Breast epithelium (tissue), 4 donors: ENCODE results near the gene STARD3NL. TPM values are rescaled to one million over a fixed set of nuclear protein-coding genes. Genes with fewer than 3 reads are reported as not detected.
"Not testable (repeated sequence)": the region's sequence is repeated elsewhere in the genome, so short reads cannot be mapped to it uniquely, and the experiment has no call there.

Experiments
- DNase-seq, 2 donors: peaks; one replicate each; pipeline ENCODE4 v3.0.0-alpha.2; 2019; ENCODE audit warnings: low spot score in 2 of 2
- H3K27ac ChIP-seq, 2 donors: fragments of 200-600 bp; sonication (generic) in 1 of 2; one replicate each; pipeline ENCODE4 v1.5.1; 2016 to 2019; ENCODE audit warnings: mild to moderate bottlenecking in 1 of 2
- H3K27me3 ChIP-seq, 2 donors: fragments of 200-600 bp; sonication (generic) in 1 of 2; one replicate each; pipeline versions ENCODE4 v1.5.1 to v1.6.0; 2017 to 2019; ENCODE audit warnings: control low read depth in 1 of 2, mild to moderate bottlenecking in 1 of 2
- H3K36me3 ChIP-seq: fragments of 200-600 bp; one replicate; pipeline ENCODE4 v1.5.1; 2019
- H3K4me1 ChIP-seq, 2 donors: fragments of 200-600 bp; sonication (generic); one replicate each; pipeline ENCODE4 v1.5.1; 2016 to 2019; ENCODE audit warnings: control low read depth in 1 of 2
- H3K4me3 ChIP-seq, 3 donors: fragments of 200-600 bp; sonication (generic); 1 replicate in 2 of 3; 2 replicates in 1 of 3; pipeline ENCODE4 v1.5.1; 2016 to 2019; ENCODE audit warnings: mild to moderate bottlenecking in 3 of 3, moderate library complexity in 2 of 3
- H3K9me3 ChIP-seq, 2 donors: fragments of 200-600 bp; sonication (generic) in 1 of 2; one replicate each; pipeline ENCODE4 v1.5.1; 2016 to 2019; ENCODE audit warnings: control low read depth in 1 of 2
- POLR2A ChIP-seq: fragments of 450-650 bp; IDR thresholded peaks from one replicate; pipeline ENCODE4 v1.6.1; 2016; ENCODE audit warnings: antibody characterized with exemption, mild to moderate bottlenecking, moderate library complexity
- POLR2AphosphoS5 ChIP-seq, 3 donors: sonication (generic); formaldehyde crosslinking; IDR thresholded peaks; one replicate each; pipeline ENCODE4 v1.6.1; 2017; ENCODE audit warnings: antibody characterized with exemption in 3 of 3
- intact Hi-C: fragments of 100-400 bp; cut with DNase I; formaldehyde crosslinking; loops from one replicate; pipeline ENCODE4 v1.15.1; 2023; ENCODE audit warnings: low total_unique reads
- total RNA-seq, 3 donors: library from RNA; depleted of rRNA; stranded (reverse); fragments of >200 nt; gene quantifications; one replicate each; pipeline ENCODE4 v1.1.0, GENCODE V29; 2016
- TF ChIP-seq, protein P1 (sequence below), 3 donors: fragments of 450-650 bp; IDR thresholded peaks; one replicate each; pipeline ENCODE4 v1.5.1; 2016 to 2017; ENCODE audit warnings: antibody characterized with exemption in 3 of 3, mild to moderate bottlenecking in 3 of 3, moderate library complexity in 3 of 3

STARD3NL gene
- total RNA-seq, 3 donors from 2014 or later = 36.8 to 42.9 (median 42.6) TPM

DNA sequence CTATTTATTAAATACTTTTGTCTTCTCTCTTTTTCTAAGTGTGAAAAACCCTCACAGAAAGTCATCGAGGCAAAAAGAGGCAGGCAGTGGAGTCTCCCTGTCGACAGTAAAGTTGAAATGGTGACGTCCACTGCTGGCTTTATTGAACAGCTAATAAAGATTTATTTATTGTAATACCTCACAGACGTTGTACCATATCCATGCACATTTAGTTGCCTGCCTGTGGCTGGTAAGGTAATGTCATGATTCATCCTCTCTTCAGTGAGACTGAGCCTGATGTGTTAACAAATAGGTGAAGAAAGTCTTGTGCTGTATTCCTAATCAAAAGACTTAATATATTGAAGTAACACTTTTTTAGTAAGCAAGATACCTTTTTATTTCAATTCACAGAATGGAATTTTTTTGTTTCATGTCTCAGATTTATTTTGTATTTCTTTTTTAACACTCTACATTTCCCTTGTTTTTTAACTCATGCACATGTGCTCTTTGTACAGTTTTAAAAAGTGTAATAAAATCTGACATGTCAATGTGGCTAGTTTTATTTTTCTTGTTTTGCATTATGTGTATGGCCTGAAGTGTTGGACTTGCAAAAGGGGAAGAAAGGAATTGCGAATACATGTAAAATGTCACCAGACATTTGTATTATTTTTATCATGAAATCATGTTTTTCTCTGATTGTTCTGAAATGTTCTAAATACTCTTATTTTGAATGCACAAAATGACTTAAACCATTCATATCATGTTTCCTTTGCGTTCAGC is 52.0 kb downstream of the STARD3NL start:
- intact Hi-C loops = no loop called here
- no peak for DNase-seq
- Histone ChIP-seq H3K4me1 (no peaks in the 10 kb centered on the region), H3K4me3 (no peak overlapping the region), H3K36me3 (no peaks in the 10 kb centered on the region), H3K27me3 (no peaks in the 10 kb centered on the region), H3K27ac (no peak overlapping the region), H3K9me3 (no peaks in the 10 kb centered on the region)
- TF ChIP-seq, protein P1, sequence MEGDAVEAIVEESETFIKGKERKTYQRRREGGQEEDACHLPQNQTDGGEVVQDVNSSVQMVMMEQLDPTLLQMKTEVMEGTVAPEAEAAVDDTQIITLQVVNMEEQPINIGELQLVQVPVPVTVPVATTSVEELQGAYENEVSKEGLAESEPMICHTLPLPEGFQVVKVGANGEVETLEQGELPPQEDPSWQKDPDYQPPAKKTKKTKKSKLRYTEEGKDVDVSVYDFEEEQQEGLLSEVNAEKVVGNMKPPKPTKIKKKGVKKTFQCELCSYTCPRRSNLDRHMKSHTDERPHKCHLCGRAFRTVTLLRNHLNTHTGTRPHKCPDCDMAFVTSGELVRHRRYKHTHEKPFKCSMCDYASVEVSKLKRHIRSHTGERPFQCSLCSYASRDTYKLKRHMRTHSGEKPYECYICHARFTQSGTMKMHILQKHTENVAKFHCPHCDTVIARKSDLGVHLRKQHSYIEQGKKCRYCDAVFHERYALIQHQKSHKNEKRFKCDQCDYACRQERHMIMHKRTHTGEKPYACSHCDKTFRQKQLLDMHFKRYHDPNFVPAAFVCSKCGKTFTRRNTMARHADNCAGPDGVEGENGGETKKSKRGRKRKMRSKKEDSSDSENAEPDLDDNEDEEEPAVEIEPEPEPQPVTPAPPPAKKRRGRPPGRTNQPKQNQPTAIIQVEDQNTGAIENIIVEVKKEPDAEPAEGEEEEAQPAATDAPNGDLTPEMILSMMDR (IDR thresholded peaks at IDR 0.05) = no peak
- TF ChIP-seq POLR2A (no peak), POLR2AphosphoS5 (IDR thresholded peaks at IDR 0.05) (no peak)

DNA sequence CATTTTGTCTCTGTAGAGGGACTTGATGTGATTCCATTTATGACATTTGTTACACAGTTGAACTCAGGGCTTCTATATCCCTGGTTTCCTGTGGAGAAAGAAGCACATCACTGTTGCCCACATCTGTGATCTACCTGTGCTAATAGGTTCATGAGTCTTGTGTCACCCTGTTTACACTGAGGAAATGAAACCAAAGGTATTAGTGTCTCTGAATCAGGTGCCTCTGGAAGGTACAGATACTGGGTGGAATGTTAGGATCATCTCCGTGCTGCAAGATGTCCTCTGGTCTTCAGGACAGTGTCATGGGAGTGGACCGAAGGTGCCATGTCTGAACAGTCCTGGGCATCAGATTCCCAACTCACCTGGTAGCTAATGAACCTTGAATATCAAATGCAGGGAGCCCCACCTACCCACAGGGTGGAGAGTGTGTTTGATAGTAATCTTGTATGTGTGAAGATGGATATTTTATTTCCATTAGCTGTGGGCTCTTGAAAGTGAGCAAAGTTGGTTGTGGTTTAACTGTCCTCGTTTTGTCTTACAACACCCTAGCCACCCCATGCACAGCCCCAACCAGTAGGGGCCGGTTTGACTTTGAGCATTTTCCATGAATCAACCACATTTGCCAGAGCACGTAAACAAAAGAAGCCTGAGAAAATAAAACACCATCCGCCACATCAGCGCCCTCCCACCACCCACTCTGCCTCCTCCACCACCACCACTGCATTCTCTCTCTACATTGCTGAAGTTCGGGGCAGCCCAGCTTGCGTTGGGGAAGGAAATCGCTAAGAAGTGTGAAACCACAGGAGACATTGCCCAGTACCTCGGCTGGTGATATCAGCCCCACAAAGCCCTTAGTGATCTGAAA is 54.7 kb downstream of the STARD3NL start:
- no peaks in the 10 kb centered on the region for H3K4me1 ChIP-seq
- no peak overlapping the region for H3K27ac ChIP-seq
- intact Hi-C loops = no loop called here
- TF ChIP-seq, protein P1 (IDR thresholded peaks at IDR 0.05) = no peak
- TF ChIP-seq POLR2A (no peak), POLR2AphosphoS5 (IDR thresholded peaks at IDR 0.05) (no peak)
- H3K36me3 ChIP-seq = no peaks in the 10 kb centered on the region
- no peak overlapping the region for H3K4me3 ChIP-seq
- no peaks in the 10 kb centered on the region for H3K9me3 ChIP-seq
- DNase-seq = peak in 1 of 2 donors; percentile 24
- H3K27me3 ChIP-seq = no peaks in the 10 kb centered on the region

DNA sequence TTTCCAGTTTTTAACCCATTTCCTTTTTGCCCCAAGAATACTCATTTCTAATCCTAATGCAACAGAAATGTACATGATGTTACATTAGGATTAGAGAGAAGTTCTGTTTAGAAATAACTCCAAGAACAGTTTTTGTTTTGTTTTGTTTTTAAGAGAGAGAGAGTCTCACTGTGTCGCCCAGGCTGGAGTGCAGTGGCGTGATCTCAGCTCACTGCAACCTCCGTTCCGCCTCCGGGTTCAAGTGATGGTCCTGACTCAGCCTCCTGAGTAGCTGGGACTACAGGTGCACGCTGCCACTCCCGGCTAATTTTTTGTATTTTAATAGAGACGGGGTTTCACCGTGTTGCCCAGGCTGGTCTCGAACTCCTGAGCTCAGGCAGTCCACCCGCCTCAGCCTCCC is 56.7 kb downstream of the STARD3NL start:
- H3K9me3 ChIP-seq, H3K27me3 ChIP-seq, H3K36me3 ChIP-seq, H3K4me3 ChIP-seq, DNase-seq, H3K27ac ChIP-seq, H3K4me1 ChIP-seq, intact Hi-C loops: not testable (repeated sequence)

DNA sequence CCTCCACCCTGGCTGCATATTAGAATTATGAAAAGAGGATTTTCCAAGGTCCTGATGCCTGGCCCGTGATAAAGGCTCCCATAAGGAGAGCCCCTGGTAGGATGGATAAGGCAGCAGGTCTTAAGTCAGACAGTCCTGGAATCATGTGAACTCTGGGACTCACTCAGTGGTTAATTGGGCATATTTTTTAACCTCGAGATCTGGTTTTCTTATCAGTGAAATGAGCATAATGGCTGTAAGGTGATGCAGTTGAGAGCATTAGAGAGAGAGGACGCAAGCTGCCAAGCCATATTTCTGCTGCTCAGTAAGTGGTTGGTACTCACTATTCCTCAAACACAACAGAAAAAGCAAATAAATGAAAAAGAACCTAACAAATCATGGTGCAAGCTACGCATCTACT is 57.6 kb downstream of the STARD3NL start:
- Histone ChIP-seq H3K36me3 (no peaks in the 10 kb centered on the region), H3K9me3 (no peaks in the 10 kb centered on the region), H3K4me3 (no peak overlapping the region), H3K4me1 (no peaks in the 10 kb centered on the region), H3K27ac (no peak overlapping the region), H3K27me3 (no peaks in the 10 kb centered on the region)
- intact Hi-C loops = no loop called here
- no peak for TF ChIP-seq POLR2A
- TF ChIP-seq, protein P1 (IDR thresholded peaks at IDR 0.05) = no peak
- no peak for TF ChIP-seq POLR2AphosphoS5 (IDR thresholded peaks at IDR 0.05)
- DNase-seq = no peak

DNA sequence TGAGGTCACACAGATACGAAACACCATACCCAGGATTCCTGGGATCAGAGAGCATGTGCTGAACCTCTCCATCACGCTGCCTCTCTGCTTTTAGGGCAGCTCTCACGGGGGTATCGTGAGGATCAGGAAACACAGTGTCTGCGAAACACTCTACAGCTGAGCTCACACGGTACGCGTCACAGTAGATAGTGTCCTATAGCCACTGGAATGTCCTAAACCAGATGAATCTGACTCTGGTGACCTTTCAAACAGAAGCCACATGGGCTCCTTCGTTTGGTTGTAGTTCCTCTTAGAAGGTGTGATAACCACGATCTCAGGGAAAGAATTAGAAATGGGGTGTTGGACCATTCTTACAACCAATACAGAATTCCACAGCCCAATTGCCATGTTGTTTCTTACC is 61.1 kb downstream of the STARD3NL start:
- intact Hi-C loops, H3K27ac ChIP-seq, H3K4me1 ChIP-seq, DNase-seq, H3K27me3 ChIP-seq, H3K9me3 ChIP-seq, H3K4me3 ChIP-seq, H3K36me3 ChIP-seq: not testable (repeated sequence)

DNA sequence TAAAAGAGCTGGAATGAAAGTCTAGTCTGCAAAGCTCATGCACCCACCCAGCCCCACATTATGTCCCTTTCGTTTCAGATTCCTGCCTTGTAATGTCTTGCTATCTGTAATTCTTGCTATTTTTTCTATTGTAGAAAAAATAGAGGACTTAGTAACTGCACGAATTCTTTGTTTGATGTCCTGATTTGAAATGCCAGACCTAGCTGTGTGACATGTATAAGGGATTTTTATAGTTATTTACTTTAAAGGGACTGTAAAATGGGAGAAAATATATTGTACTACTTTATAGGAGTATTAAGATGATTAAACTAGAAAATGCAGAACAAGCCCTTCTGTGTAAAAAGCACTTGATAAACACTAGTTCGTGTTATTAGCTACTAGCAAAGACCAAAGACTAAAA is 63.0 kb downstream of the STARD3NL start:
- Histone ChIP-seq H3K4me1 (no peaks in the 10 kb centered on the region), H3K4me3 (no peak overlapping the region), H3K27me3 (no peaks in the 10 kb centered on the region), H3K36me3 (no peaks in the 10 kb centered on the region), H3K27ac (no peak overlapping the region), H3K9me3 (no peaks in the 10 kb centered on the region)
- TF ChIP-seq POLR2A (no peak), POLR2AphosphoS5 (IDR thresholded peaks at IDR 0.05) (no peak)
- TF ChIP-seq, protein P1 (IDR thresholded peaks at IDR 0.05) = no peak
- intact Hi-C loops = no loop called here
- DNase-seq = no peak
